IMR-90 (cell line): ENCODE data around the gene ZAP70. TPM values are rescaled to one million over a fixed set of nuclear protein-coding genes. Genes with fewer than 3 reads are reported as not detected.

ENCODE experiments used
- ATAC-seq: fragments of 200-7000 bp; cut with Tn5 transposase; 2 replicates; pipeline ENCODE4 v1.9.1; 2020; ENCODE audit warnings: low read depth, mild to moderate bottlenecking, moderate library complexity
- BruUV-seq: library from RNA; stranded (reverse); fragments of 400-500 nt; replicated peaks from 2 replicates; lab custom pipeline; 2021; lab: Mats Ljungman, UMichigan
- CTCF ChIA-PET: fragments of 300-600 bp; formaldehyde crosslinking; extraction: SDS; loops from one replicate; lab custom pipeline; 2021; ENCODE audit warnings: antibody characterized with exemption; lab: Yijun Ruan, JAX
- POLR2A ChIA-PET: fragments of 300-600 bp; sonication (Branson Sonifier 250); formaldehyde crosslinking; loops from one replicate; lab custom pipeline; 2022; ENCODE audit warnings: antibody characterized with exemption; ENCODE audit not compliant: unreplicated experiment; lab: Charles Lee
- DNase-seq: peaks from one replicate; pipeline ENCODE4 v3.0.0; 2013
- H2AFZ ChIP-seq: replicated peaks from 2 replicates; pipeline ENCODE3; 2013; ENCODE audit warnings: low read length, mild to moderate bottlenecking; ENCODE audit not compliant: poor library complexity
- H2AK5ac ChIP-seq: 2 replicates; pipeline ENCODE4 v1.6.1; 2013; ENCODE audit warnings: low read depth, low read length, inconsistent platforms
- H2AK9ac ChIP-seq: replicated peaks from 2 replicates; pipeline ENCODE3; 2013; ENCODE audit warnings: mild to moderate bottlenecking, low read depth, low read length, moderate library complexity; ENCODE audit not compliant: poor library complexity
- H2BK120ac ChIP-seq: 2 replicates; pipeline ENCODE4 v1.6.1; 2013; ENCODE audit warnings: low read depth, low read length, inconsistent platforms
- H2BK15ac ChIP-seq: 3 replicates; pipeline ENCODE4 v1.6.1; 2013; ENCODE audit warnings: low read depth, low read length, inconsistent platforms
- H2BK20ac ChIP-seq: 2 replicates; pipeline ENCODE4 v1.6.1; 2013; ENCODE audit warnings: low read depth, mild to moderate bottlenecking, inconsistent platforms, low read length, moderate library complexity
- H2BK5ac ChIP-seq: 2 replicates; pipeline ENCODE4 v1.6.1; 2013; ENCODE audit warnings: mild to moderate bottlenecking, low read depth, low read length, inconsistent platforms; ENCODE audit not compliant: poor library complexity, severe bottlenecking
- H3K14ac ChIP-seq: replicated peaks from 2 replicates; pipeline ENCODE4 v1.6.1; 2013; ENCODE audit warnings: low read depth, low read length, inconsistent platforms
- H3K18ac ChIP-seq: 2 replicates; pipeline ENCODE4 v1.6.1; 2013; ENCODE audit warnings: low read depth, low read length, control low read depth
- H3K23ac ChIP-seq: 2 replicates; pipeline ENCODE4 v1.6.1; 2013; ENCODE audit warnings: low read depth, low read length, inconsistent platforms
- H3K27ac ChIP-seq: 2 replicates; pipeline ENCODE4 v1.5.1; 2013; ENCODE audit warnings: mild to moderate bottlenecking, control low read depth, low read length; ENCODE audit not compliant: insufficient read depth
- H3K27me3 ChIP-seq: 2 replicates; pipeline ENCODE4 v1.6.1; 2013; ENCODE audit warnings: low read length; ENCODE audit not compliant: control insufficient read depth, insufficient read depth
- H3K36me3 ChIP-seq: 2 replicates; pipeline ENCODE4 v1.6.1; 2013; ENCODE audit warnings: low read length, mixed read lengths; ENCODE audit not compliant: control insufficient read depth, insufficient read depth
- H3K4ac ChIP-seq: 2 replicates; pipeline ENCODE4 v1.6.1; 2013; ENCODE audit warnings: low read depth, low read length, inconsistent platforms
- H3K4me1 ChIP-seq: 2 replicates; pipeline ENCODE4 v1.6.1; 2013; ENCODE audit warnings: low read length, mixed read lengths; ENCODE audit not compliant: control insufficient read depth, insufficient read depth
- H3K4me2 ChIP-seq: 2 replicates; pipeline ENCODE4 v1.6.1; 2013; ENCODE audit warnings: low read depth, mild to moderate bottlenecking, control low read depth, low read length, moderate library complexity
- H3K4me3 ChIP-seq: 2 replicates; pipeline ENCODE4 v1.5.1; 2013; ENCODE audit warnings: low read depth, mild to moderate bottlenecking, control low read depth, low read length, moderate library complexity; ENCODE audit not compliant: insufficient read depth
- H3K56ac ChIP-seq: 2 replicates; pipeline ENCODE4 v1.6.1; 2013; ENCODE audit warnings: low read length, inconsistent platforms; ENCODE audit not compliant: insufficient read depth; ENCODE audit errors: extremely low read depth
- H3K79me1 ChIP-seq, 2 experiments: 2 replicates each; pipeline ENCODE4 v1.6.1; 2013; ENCODE audit warnings: low read length in 2 of 2, inconsistent platforms in 1 of 2, low read depth in 1 of 2
- H3K9ac ChIP-seq: 2 replicates; pipeline ENCODE4 v1.6.1; 2013; ENCODE audit warnings: low read depth, low read length, control low read depth
- H3K9me1 ChIP-seq: 2 replicates; pipeline ENCODE4 v1.6.1; 2013; ENCODE audit warnings: low read length, inconsistent platforms; ENCODE audit not compliant: insufficient read depth
- H3K9me3 ChIP-seq: 2 replicates; pipeline ENCODE4 v1.6.1; 2013; ENCODE audit warnings: low read length; ENCODE audit not compliant: control insufficient read depth, insufficient read depth
- H4K20me1 ChIP-seq: 2 replicates; pipeline ENCODE4 v1.6.1; 2013; ENCODE audit warnings: low read length, inconsistent platforms; ENCODE audit not compliant: insufficient read depth
- H4K5ac ChIP-seq: 2 replicates; pipeline ENCODE4 v1.6.1; 2013; ENCODE audit warnings: mild to moderate bottlenecking, low read depth, low read length, control low read depth
- H4K8ac ChIP-seq, 2 experiments: 2 replicates each; pipeline ENCODE4 v1.6.1; 2013; ENCODE audit warnings: low read depth in 2 of 2, low read length in 2 of 2, control low read depth in 1 of 2, inconsistent platforms in 1 of 2
- H4K91ac ChIP-seq: 2 replicates; pipeline ENCODE4 v1.6.1; 2013; ENCODE audit warnings: low read depth, low read length, inconsistent platforms; ENCODE audit not compliant: insufficient read depth
- BHLHE40 ChIP-seq: fragments of 150-350 bp; IDR thresholded peaks from 2 replicates; pipeline ENCODE4 v1.6.1; 2016; ENCODE audit warnings: mild to moderate bottlenecking, low read depth, low read length
- CHD1 ChIP-seq: IDR thresholded peaks from 2 replicates; pipeline ENCODE4 v1.6.1; 2012; ENCODE audit warnings: low read depth, low read length, improper control_type of control experiment
- FOS ChIP-seq: fragments of 150-350 bp; IDR thresholded peaks from 2 replicates; pipeline ENCODE4 v1.6.1; 2016; ENCODE audit warnings: low read depth, low read length
- MAFK ChIP-seq: IDR thresholded peaks from 2 replicates; pipeline ENCODE4 v1.6.1; 2012; ENCODE audit warnings: low read depth, low read length, improper control_type of control experiment
- MAZ ChIP-seq: IDR thresholded peaks from 2 replicates; pipeline ENCODE4 v1.6.1; 2012; ENCODE audit warnings: low read depth, mild to moderate bottlenecking, low read length, improper control_type of control experiment, moderate library complexity, borderline replicate concordance
- MXI1 ChIP-seq: IDR thresholded peaks from 2 replicates; pipeline ENCODE4 v1.6.1; 2012; ENCODE audit warnings: low read depth, mild to moderate bottlenecking, low read length, moderate library complexity, borderline replicate concordance
- NFE2L2 ChIP-seq: fragments of 150-350 bp; IDR thresholded peaks from 2 replicates; pipeline ENCODE4 v1.6.1; 2016; ENCODE audit warnings: low read depth, mild to moderate bottlenecking, low read length
- POLR2A ChIP-seq: IDR thresholded peaks from 2 replicates; pipeline ENCODE4 v1.6.1; 2012; ENCODE audit warnings: mild to moderate bottlenecking, low read depth, low read length
- RAD21 ChIP-seq: IDR thresholded peaks from 2 replicates; pipeline ENCODE4 v1.6.1; 2012; ENCODE audit warnings: low read length, improper control_type of control experiment
- RCOR1 ChIP-seq: IDR thresholded peaks from 2 replicates; pipeline ENCODE4 v1.6.1; 2012; ENCODE audit warnings: mild to moderate bottlenecking, low read length, improper control_type of control experiment; ENCODE audit not compliant: insufficient replicate concordance
- RFX5 ChIP-seq: IDR thresholded peaks from 2 replicates; pipeline ENCODE4 v1.8.0; 2012; ENCODE audit warnings: low read depth, mild to moderate bottlenecking, low read length, moderate library complexity
- SMC3 ChIP-seq: fragments of 150-350 bp; IDR thresholded peaks from 2 replicates; pipeline ENCODE4 v1.6.1; 2016; ENCODE audit warnings: low read depth, mild to moderate bottlenecking, antibody characterized with exemption, low read length, moderate library complexity
- WGBS, 2 experiments: methylation state at CpG; one replicate each; pipeline versions ENCODE4 v1.1.5 to v1.1.7; 2013; ENCODE audit warnings: missing lambda C conversion rate in 2 of 2; ENCODE audit not compliant: insufficient read length in 1 of 2; ENCODE audit errors: extremely low coverage in 2 of 2; 5-methylcytosine and 5-hydroxymethylcytosine counted together
- dilution Hi-C: fragments of 300-500 bp; cut with HindIII; formaldehyde crosslinking; loops from one replicate; pipeline ENCODE4 v1.14.3; 2018; ENCODE audit warnings: low sequenced_read_pairs; ENCODE audit not compliant: unreplicated experiment
- in situ Hi-C: fragments of 300-500 bp; cut with MboI; formaldehyde crosslinking; loops from 3 replicates; pipeline ENCODE4 v1.14.3; 2019; ENCODE audit warnings: low sequenced_read_pairs, inconsistent platforms, mixed read lengths
- intact Hi-C: fragments of 100-400 bp; cut with micrococcal nuclease; formaldehyde crosslinking; loops from 2 replicates; pipeline ENCODE4 v1.10.0; 2022
- polyA plus RNA-seq, 3 experiments: library from polyadenylated mRNA; depleted of rRNA; stranded (reverse); fragments of >200 nt; gene quantifications; 2 replicates each; pipeline ENCODE4 v1.2.3, GENCODE V29; 2012; ENCODE audit warnings: low replicate concordance in 1 of 3
- total RNA-seq: library from RNA; depleted of rRNA; stranded (reverse); fragments of >200 nt; gene quantifications from 2 replicates; pipeline ENCODE4 v1.2.3, GENCODE V29; 2012
- TF ChIP-seq, protein P1 (sequence below): fragments of 150-350 bp; IDR thresholded peaks from 2 replicates; pipeline ENCODE4 v1.6.1; 2017; ENCODE audit warnings: mild to moderate bottlenecking, antibody characterized with exemption, low read length, low read depth

The ZAP70 gene
- total and polyA plus RNA-seq, 2 of the 4 experiments (the other 2 are of a cell fraction), result under 0.01 to 0.09 TPM

- in situ Hi-C loops (no loop called here), intact Hi-C loops (loop anchor here (10.0 kb wide), 1 partner anchor 60 kb away; no protein-coding TSS in a partner anchor), dilution Hi-C loops (no loop called here)
- Histone ChIP-seq H3K9ac (no peak overlapping the region), H3K4me2 (no peak overlapping the region), H2AFZ (no peak overlapping the region), H2AK5ac (no peak overlapping the region), H3K27me3 (no peaks in the 10 kb centered on the region), H3K4me3 (no peak overlapping the region), H3K79me1 (no peaks in the 10 kb centered on the region), H3K23ac (no peak overlapping the region), H3K4me1 (no peaks in the 10 kb centered on the region), H4K20me1 (no peaks in the 10 kb centered on the region), H4K5ac (no peak overlapping the region), H3K56ac (no peak overlapping the region), H3K27ac (no peak overlapping the region), H3K9me3 (no peaks in the 10 kb centered on the region), H2AK9ac (no peak overlapping the region), H2BK120ac (no peak overlapping the region), H4K91ac (no peak overlapping the region), H3K14ac (no peak overlapping the region), H3K36me3 (peaks cover 46% of the 10 kb centered on the region), H3K4ac (no peak overlapping the region), H3K18ac (no peak overlapping the region), H2BK15ac (no peak overlapping the region), H2BK20ac (no peak overlapping the region), H4K8ac (no peak overlapping the region), H3K9me1 (peaks cover 13% of the 10 kb centered on the region; the same call in 1 of the 2 replicates), H2BK5ac (no peak overlapping the region)
- DNase-seq, result no peak
- BruUV-seq, result no TSS peak
- ChIA-PET POLR2A (no interaction called here), CTCF (no interaction called here)
- WGBS, 2 experiments, result 78% methylated on average over 6 of the region's 11 CpGs; no CpG with 5 or more reads in 1 of the 2 experiments
- ATAC-seq, result no peak
- TF ChIP-seq RAD21 (no peak), FOS (no peak), NFE2L2 (no peak), BHLHE40 (no peak), MAFK (no peak), POLR2A (no peak), MXI1 (no peak), SMC3 (no peak), RFX5 (no peak), MAZ (no peak), CHD1 (no peak), RCOR1 (no peak)
- TF ChIP-seq, protein P1, sequence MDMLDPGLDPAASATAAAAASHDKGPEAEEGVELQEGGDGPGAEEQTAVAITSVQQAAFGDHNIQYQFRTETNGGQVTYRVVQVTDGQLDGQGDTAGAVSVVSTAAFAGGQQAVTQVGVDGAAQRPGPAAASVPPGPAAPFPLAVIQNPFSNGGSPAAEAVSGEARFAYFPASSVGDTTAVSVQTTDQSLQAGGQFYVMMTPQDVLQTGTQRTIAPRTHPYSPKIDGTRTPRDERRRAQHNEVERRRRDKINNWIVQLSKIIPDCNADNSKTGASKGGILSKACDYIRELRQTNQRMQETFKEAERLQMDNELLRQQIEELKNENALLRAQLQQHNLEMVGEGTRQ, result no peak
These were observed 51.3 kb downstream of the ZAP70 start for GRCh38 chr2:97764559-97765263.
